Stimulated activated CD8-positive, alpha-beta memory T cell treated with anti-CD3 and anti-CD28 coated beads, Interleukin-2, amount 100 ng/mL, for 1 hour (primary cell): Measurements from ENCODE around the gene FRMD4B.
A peak's percentile ranks its signal among the peaks of the same experiment; 100 is the strongest.

ENCODE experiments used
- DNase-seq, 2 donors: peaks; one replicate each; pipeline ENCODE4 v3.0.0-alpha.2; 2020; ENCODE audit warnings: low read depth in 2 of 2

FRMD4B gene

DNA sequence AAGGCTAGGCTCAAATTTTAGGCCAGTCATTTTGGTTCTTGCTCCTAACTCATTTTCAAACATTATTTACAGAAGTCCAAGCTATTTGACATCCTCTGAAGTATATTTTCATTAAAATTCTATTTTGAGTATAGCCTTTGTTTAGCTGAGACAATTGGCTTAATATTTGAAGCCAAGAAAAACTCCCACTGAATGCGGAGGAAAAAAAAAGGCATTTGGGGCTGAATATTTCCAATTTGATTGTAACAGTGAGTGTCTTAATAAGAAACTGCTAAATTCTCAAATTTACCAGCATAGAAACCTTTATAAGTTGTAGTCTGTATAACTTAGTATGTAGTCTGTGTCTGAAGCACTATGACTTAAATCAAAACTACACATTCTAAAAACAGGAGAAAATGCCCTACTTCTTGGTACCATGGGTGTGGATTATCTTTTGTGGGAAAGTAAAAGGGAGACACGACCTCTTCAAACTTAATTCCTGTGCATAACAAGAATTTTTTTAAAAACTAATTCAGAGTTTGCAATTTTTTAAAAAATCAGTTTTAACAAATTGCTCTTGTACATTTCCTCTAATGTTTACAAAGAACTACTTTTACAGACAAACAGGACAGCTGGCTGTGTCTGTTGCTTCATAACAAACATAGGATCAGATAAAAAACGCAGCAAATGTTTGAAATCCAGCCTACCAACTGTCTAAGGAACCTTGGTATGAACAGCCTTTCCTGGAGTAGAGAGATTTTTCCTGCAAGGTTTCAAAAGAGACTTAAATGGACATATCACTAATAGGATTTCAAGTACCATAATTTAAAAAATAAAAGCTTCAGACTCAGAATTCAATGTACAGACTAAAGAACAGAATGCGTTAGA, 210.8 kb downstream of the FRMD4B start:
- no peak for DNase-seq

DNA sequence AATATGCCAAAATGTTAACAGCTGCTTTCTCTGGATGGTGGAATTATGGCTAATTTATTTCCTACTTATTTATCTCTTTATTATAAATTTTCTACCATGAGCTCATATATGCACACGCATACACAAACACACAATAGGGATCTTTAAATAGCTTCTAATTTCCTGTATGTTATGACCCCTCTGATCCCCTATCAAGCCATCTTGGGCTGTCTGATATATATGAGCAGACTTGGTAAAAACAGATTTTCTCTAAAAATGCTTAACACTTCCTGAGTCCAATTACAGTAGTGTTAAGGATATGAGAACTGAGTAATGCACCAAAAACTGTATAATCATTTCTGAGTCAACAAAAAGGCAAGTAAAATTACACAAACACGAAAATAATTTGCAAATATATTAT, 211.4 kb downstream of the FRMD4B start:
- DNase-seq: no peak

GRCh38 chr3:69172058-69172457, 213.8 kb downstream of the FRMD4B start:
- DNase-seq: no peak

- no peak for DNase-seq
These were observed 219.4 kb downstream of the FRMD4B start for GRCh38 chr3:69166446-69166845.

DNA sequence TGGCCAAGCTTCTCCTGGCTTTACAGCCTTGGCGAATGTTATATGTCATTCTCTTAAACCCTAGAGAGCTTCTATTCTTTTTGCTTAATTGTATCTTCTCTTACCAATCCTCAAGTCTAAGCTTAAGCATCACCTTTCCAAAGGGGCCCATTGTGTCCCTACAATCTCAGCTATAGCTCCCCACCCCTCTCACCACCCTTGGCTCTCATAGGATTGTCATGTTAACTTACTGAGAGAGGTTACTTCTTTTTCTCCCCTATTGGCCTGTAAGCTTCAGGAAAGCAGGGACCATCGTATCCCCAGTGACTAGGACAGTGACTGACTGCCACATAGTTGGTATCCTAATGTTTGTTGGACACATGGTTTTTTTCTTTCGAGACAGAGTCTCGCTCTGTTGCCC, 220.1 kb downstream of the FRMD4B start:
- no peak for DNase-seq

- DNase-seq: no peak
These were observed 221.6 kb downstream of the FRMD4B start for GRCh38 chr3:69164296-69164695.

- no peak for DNase-seq
These were observed 223.4 kb downstream of the FRMD4B start for GRCh38 chr3:69162308-69162980.

- peak; percentile 2 to 7 for DNase-seq
These were observed 224.1 kb downstream of the FRMD4B start for GRCh38 chr3:69161587-69162307.

- DNase-seq: no peak
These were observed 225.4 kb downstream of the FRMD4B start for GRCh38 chr3:69160525-69160924.

DNA sequence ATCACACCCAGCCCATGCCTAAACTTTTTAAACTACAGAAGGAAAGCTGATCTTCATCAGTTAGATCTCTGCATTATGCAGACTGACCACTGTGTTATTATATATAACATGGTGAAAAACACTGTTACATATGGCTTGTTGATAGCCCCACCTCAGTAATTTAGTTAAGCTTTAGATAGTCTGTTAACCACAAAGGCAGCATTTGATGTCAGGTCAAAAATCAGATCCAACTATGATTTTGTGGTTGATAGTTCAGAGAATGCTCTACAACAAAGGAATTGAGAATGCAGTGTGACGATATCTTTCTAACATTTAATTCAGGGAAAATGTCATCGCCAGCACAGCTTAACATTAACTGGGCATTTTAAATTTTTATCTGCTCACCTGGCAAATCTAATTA, 225.8 kb downstream of the FRMD4B start:
- no peak for DNase-seq

- no peak for DNase-seq
These were observed 236.3 kb downstream of the FRMD4B start for GRCh38 chr3:69149586-69149985.

DNA sequence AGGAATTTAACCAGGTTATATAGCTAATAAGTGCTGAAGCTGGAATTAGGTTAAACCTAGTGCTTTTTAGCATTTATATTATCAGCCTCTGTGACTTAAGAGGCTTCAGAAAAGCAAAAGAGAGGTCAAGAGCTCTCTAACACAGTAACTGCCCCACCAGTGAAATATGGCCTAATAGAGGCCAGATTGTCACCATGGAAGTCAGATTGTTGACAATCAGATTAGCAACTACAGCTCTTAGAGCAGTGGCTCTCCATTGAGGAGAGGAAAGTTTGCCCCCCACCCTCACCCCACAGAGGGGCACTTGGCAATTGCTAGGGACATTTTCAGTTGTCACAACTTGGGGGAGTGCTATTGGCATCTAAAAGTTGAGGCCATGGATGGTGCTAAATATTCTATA, 240.2 kb downstream of the FRMD4B start:
- DNase-seq: no peak

DNA sequence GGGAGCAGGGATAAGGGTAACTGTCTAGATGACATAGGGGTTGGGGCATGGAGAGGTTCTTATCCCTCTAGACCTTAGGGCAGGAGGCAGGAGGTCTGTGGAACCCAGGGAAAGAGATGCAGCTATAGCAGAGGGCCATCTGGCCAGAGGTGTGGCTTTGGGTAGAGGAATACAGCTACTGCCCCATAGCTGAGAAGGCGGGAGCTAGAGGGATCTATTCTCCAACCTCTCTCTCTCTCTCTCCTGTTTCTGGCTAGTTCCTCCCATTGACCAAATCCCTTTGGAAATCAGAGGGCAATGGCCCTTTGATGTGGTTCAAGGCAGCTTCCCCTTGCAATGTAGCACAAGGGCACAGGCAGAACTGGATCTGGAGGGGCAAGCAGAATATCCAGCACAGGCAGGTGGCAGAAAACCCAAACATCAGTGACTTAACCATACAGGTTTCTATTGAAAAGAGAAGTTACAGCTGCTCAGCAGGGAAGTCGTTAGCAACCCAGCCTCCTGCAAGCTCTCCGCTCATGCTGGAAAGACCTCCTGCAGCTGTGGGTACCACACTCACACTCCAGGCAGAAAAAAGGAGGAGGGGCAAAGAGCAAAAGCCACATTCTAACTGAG, 241.2 kb downstream of the FRMD4B start:
- no peak for DNase-seq

DNA sequence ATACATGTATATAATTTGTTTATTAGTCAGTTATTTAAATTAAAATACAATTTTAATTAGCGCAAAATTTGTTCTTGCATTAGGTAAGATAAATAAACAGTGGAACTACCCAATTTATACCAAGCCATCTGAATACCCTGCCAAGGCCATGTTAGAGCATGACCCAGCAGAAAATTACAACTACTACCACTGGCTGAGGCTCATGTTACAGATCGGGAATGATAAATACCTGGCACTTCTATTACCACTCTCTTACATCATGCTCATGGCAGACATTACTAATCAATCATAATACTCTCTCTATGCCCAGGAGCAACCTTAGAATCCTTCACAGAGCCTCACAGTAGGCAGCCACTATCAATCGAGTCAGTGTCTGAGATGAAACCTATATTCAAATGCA, 242.3 kb downstream of the FRMD4B start:
- DNase-seq: no peak

GRCh38 chr3:69142797-69143454, 243.0 kb downstream of the FRMD4B start:
- no peak for DNase-seq

GRCh38 chr3:69142090-69142489, 243.8 kb downstream of the FRMD4B start:
- DNase-seq: no peak

DNA sequence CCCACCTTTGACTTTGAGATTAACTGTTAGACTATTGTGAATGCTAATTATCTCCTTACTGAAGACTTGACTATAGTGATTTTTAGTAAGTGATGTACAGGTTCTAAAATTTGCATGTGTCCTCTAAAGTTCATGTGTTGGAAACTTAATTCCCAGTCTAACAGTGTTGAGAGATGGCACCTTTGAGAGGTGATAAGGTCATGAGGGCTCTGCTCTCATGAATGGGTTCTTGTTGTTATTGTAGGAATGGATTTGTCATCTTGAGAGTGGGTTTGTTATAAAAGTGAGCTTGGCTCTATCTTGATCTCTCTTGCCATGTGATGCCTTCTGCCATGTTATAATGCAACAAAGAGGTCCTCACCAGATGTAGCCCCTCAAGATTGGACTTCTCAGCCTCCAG, 244.6 kb downstream of the FRMD4B start:
- no peak for DNase-seq

- no peak for DNase-seq
These were observed 248.5 kb downstream of the FRMD4B start for GRCh38 chr3:69137412-69137811.

DNA sequence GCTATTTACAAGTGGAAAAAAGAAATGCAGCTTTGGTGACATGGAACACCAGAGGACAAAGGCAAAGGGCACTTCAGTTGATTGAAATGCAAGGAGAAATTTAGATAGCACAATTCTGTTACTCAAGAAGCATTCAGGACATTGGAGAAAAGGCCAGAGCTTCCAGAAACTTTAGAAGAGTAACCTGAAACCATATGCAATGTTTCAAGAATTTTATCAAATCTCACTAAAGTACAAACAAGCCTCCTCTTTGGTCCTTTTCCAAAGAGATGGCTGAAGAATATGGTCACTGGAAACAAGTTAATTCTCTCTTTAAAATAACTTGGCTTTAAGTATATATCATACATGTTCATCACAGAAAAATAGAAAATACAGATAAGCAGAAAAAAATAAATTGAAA, 248.9 kb downstream of the FRMD4B start:
- DNase-seq: no peak

DNA sequence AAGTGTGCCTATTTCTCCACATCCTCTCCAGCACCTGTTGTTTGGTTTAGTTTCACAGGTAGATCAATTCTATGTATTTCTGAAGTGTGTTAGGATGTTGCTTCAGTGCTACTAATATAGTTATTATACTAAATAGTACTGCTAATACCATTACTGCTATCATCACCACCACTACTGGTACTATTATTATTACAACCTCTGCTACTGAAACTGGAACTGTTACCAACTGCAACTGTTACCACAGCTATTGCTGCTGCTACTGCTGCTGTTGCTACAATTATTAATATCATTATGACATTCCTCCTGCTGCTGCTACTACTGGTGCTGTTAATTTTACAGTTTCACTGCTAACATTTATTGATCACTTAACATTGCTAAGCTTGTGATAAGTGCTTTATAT, 255.2 kb downstream of the FRMD4B start:
- DNase-seq: no peak

DNA sequence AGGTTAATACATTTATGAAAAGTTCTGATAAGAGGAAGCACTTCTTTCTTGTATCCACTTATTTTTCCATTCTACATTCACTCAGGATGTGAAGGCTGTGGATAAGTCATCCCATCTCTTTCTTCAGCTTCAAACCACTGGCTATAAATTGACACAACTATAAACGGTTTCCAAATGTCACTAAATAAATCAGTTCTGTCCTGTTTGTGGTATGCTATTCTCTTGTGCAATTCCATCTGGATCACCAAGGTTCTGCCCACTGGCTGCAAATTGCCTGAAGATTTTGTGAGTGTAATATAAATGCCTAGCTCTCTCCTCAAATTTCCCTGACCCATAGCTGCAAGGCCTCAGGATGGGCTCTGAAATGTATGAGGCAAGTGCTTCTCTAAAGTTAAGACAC, 256.4 kb downstream of the FRMD4B start:
- DNase-seq: no peak

- no peak for DNase-seq
These were observed 257.4 kb downstream of the FRMD4B start for GRCh38 chr3:69128509-69128908.
